SK-N-SH (cell line): Measurements from ENCODE around the gene ART1.

ENCODE experiments used
- EZH2phosphoT487 ChIP-seq: fragments of 200-600 bp; sonication (generic); IDR thresholded peaks from 2 replicates; pipeline ENCODE4 v1.6.1; 2017; ENCODE audit warnings: low read depth, mixed run types, mild to moderate bottlenecking, antibody characterized with exemption, moderate library complexity, borderline replicate concordance
- GABPA ChIP-seq: IDR thresholded peaks from 2 replicates; pipeline ENCODE4 v1.4.0; 2012; ENCODE audit warnings: low read depth, mild to moderate bottlenecking
- JUND ChIP-seq: IDR thresholded peaks from 2 replicates; pipeline ENCODE4 v1.4.0; 2012
- RCOR1 ChIP-seq: fragments of 150-350 bp; IDR thresholded peaks from 2 replicates; pipeline ENCODE4 v1.6.1; 2017; ENCODE audit warnings: antibody characterized with exemption, low read length
- SMC3 ChIP-seq: IDR thresholded peaks from 2 replicates; pipeline ENCODE4 v1.6.1; 2012; ENCODE audit warnings: low read depth, low read length, improper control_type of control experiment
- TF ChIP-seq, protein P1 (sequence below): fragments of 200-600 bp; sonication (generic); IDR thresholded peaks from 2 replicates; pipeline ENCODE4 v1.6.1; 2017; ENCODE audit warnings: antibody characterized with exemption, mild to moderate bottlenecking, moderate library complexity
- TF ChIP-seq, protein P2 (sequence below): IDR thresholded peaks from 2 replicates; pipeline ENCODE4; 2012

DNA sequence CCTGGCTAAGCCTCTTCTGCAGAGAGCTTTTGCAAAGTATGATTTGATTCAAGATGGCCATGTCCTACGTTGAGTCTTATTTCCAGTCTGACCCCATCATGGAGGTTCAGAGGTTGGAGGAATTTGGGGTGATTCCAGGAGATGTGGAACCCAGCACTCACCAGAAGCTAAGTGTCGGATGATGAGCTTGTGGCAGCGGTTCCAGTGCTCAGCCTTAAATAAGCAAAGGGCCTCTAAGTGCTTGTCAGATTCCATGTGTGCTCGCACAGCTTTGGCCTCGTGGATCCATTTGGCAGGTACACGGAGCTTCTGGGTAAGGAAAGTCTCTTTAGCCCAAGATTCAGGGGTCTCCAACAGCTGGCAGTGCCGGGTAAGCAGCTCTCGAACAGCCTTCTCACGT is 38.1 kb downstream of the ART1 start:
- TF ChIP-seq EZH2phosphoT487 (no peak), JUND (no peak), RCOR1 (no peak), GABPA (no peak), SMC3 (no peak)
- TF ChIP-seq, protein P1, sequence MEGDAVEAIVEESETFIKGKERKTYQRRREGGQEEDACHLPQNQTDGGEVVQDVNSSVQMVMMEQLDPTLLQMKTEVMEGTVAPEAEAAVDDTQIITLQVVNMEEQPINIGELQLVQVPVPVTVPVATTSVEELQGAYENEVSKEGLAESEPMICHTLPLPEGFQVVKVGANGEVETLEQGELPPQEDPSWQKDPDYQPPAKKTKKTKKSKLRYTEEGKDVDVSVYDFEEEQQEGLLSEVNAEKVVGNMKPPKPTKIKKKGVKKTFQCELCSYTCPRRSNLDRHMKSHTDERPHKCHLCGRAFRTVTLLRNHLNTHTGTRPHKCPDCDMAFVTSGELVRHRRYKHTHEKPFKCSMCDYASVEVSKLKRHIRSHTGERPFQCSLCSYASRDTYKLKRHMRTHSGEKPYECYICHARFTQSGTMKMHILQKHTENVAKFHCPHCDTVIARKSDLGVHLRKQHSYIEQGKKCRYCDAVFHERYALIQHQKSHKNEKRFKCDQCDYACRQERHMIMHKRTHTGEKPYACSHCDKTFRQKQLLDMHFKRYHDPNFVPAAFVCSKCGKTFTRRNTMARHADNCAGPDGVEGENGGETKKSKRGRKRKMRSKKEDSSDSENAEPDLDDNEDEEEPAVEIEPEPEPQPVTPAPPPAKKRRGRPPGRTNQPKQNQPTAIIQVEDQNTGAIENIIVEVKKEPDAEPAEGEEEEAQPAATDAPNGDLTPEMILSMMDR = no peak
- TF ChIP-seq, protein P2, sequence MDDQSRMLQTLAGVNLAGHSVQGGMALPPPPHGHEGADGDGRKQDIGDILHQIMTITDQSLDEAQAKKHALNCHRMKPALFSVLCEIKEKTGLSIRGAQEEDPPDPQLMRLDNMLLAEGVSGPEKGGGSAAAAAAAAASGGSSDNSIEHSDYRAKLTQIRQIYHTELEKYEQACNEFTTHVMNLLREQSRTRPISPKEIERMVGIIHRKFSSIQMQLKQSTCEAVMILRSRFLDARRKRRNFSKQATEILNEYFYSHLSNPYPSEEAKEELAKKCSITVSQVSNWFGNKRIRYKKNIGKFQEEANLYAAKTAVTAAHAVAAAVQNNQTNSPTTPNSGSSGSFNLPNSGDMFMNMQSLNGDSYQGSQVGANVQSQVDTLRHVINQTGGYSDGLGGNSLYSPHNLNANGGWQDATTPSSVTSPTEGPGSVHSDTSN = no peak
